ENCODE measurements around the gene VEGFA.

VEGFA gene

GRCh38 chr6:43788301-43788700 is 18.3 kb downstream of the VEGFA start:
- no peak for DNase-seq

GRCh38 chr6:43789447-43789846 is 19.4 kb downstream of the VEGFA start:
- no peak for DNase-seq

GRCh38 chr6:43790031-43790430 is 20.0 kb downstream of the VEGFA start:
- no peak for DNase-seq

- no peak for DNase-seq
Measured at GRCh38 chr6:43791745-43792422, 21.9 kb downstream of the VEGFA start.

GRCh38 chr6:43793154-43793874 is 23.3 kb downstream of the VEGFA start:
- no peak for DNase-seq

DNA sequence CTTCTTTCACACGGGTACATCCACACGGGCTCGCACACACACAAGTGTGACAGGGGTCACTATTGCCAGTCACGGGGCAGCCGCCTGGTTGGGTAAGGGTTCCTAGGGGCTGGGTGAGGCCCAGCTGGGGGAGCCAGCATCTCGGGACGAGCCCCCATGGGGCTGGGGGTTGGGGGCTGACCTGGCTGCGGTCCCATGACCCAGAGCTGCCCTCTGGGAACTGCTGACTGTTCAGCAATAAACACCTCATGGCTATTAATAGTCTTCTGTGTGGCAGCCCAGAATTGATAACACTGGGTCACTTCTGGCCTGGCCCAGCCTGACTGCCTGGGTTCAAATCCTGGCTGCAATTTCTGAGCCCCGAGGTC is 23.8 kb downstream of the VEGFA start:
- no peak for DNase-seq

GRCh38 chr6:43795421-43795820 is 25.4 kb downstream of the VEGFA start:
- no peak for DNase-seq

DNA sequence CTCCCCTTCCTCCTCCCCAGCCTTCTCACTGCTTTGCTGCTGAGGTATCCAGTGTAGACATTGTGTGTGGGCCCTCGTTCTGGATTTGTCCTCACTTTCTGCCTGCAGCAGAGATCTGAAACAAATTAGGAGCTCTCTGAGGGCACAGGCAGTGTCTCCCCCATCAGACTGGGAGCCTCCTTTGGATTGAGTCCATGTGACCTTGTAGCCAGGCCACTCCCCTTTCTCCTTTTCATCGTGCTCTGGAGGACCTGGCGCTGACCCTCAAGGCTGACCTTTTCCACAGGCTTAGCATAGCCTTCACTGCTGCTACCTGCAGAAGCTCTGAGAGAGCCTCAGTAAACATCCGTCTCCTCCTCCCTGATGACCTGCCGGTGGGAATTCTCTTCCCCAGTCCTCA is 26.2 kb downstream of the VEGFA start:
- no peak for DNase-seq

DNA sequence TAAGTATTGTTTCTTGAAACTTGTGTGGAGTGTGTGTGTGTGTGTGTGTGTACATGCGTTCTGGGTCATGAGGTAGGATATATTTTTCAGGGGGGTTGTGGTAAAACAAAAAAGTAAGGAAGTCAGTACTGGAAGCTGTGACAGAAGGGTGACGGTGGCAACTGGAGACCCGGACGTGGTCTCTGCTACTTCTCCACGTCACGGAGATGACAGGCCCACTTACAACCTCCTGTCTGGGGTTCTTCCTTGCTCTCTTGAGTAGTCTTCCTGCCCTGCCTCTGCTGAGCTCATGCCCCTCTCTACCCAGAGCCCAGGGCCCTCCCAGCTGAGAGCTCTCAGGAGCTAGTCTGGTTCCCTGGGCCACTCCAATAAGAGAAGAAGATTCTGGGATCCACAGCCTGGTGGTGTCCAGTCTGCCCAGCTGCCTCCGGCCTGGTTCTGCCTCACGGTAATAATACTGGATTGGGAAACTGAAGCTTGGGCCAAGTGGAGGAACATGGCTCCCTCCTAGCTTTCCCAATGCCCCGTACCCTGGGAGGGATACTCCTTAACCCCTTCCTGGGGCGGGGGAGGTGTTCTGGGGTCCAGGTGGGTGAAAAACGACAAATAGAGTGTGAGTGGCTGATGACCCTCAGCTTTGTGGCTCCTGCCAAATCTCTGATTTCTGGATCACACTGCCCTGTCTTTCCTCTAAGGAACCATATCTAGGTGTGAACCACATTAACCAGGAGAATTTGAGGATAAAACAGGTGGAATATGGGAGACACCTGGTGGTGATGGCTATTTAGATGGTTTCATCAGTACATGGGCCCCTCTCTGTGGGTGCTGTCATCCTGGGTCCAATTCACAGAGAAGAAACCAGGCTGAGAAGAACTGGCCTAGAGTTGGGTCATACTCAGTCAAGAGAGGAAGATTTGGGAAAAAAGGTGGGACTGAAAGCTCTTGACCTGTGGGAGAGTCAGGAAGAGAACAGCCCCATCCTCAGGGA is 27.2 kb downstream of the VEGFA start:
- no peak for DNase-seq

- DNase-seq, result no peak
Measured at GRCh38 chr6:43797919-43798318, 27.9 kb downstream of the VEGFA start.

DNA sequence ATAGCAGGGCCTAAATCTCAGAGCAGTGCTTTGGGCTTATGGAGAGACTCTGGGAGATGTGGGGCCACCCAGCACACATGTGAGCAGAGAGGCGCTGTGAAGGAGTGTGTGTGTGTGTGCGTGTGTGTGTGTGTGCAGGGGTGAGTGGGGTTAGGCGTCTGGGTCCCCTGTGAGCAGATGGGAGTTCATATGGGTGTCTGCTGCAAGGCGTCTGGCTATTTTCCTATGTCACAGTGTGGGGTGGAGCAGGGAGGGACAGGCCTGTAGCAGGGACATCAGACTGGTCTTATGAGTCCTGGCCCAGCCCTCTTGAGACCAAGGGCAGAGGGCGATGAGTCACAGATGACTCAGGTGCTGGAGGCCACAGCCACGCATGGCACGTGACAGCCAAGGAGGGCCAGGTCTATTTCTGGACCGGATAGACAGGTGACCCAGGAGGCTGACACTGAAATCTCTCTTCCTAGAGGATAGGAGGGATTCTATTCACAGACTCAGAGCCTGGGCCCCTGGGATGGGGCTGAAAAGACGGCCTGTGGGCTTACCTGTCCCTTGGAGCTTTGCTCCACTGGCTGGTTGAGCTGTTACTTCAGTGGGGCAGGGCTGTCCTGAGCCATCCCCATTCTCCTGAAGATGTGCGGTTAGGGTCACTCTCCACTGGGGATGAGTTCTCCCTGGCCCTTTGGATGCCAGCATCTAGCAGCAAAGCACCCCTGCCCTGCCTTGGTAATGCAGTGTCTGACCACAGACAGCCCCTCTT is 28.9 kb downstream of the VEGFA start:
- DNase-seq, result no peak

GRCh38 chr6:43799551-43800297 is 29.7 kb downstream of the VEGFA start:
- DNase-seq, result no peak

DNA sequence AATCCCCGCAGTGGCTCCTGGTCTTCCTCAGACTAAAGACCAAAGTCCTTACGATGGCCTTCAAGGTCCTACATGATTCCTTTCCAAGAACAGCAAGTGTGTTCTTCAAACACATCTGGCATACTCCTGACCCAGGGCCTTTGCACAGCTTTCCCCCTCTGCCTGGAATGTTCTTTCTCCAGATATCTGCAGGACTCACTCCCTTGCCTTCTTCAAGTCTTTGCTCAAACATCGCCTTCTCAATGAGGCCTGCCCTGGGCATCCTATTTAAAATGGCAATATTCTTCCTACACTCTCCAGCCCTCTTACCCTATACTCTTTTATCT is 30.2 kb downstream of the VEGFA start:
- DNase-seq, result no peak

- no peak for DNase-seq
Measured at GRCh38 chr6:43800746-43801494, 30.9 kb downstream of the VEGFA start.

DNA sequence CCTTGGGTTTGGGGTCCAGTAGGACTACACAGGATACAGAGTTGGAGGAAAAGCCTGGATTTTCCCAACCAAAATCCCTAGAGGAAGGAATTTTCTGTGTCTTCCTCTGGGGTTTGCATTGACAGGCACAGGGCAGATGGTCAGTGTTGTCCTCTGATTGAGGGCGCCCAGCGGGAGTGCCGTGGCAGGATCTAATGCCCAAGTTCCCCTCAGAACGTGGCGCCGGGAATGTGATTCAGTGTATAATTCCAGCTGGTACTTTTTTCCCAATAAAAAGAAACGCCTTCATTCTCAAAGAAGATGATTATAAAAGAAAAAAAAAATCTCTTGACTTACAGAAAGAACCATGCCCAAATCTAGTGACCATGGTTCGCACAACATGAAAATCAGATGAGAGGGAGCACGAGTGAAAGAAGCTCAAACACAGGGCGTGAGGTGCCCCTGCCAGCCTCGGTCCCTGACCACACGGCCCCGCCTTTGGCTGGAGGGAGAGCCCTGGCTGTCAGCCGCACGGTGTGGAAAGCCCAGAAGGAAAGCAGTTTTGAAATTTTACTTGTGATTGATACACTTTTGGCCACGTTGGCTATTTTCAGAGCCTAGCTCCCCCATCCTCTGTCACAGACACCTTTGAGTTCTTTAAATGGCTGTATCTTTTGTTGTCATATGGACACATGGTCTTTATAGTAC is 31.6 kb downstream of the VEGFA start:
- DNase-seq, result no peak

- no peak for DNase-seq
Measured at GRCh38 chr6:43803055-43803782, 33.2 kb downstream of the VEGFA start.

- no peak for DNase-seq
Measured at GRCh38 chr6:43803783-43804549, 34.0 kb downstream of the VEGFA start.

DNA sequence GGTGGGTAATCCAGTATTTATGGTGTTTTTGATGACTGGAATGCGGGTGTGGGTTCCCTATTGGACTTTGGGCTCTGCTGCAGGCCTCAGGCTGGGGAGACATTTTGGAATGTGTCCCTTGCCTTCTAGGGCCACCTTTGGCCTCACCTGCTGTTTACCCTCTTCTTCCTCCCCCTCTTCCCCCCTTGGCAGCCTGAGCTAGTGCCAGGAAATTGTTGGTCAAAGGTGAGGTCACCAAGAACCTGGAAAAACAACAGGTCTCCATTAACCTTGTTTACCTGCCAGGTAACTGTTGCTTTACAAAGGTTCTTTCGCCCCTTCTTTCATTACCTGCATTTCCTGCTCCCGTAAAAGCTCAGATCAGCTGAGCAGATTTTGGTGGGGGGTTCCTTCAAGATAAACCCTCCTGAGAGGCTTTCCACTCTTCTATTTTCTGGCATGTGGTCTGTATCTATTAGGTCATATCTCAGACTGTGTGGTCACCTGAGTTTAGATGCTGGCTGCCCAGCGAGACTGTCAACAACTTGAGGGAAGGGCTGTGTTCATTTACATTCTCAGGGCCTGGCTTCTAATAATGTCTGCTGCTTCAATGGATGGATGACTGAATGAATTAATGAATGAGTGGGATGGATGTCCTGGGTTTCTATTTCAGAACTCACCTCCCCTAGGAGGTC is 34.7 kb downstream of the VEGFA start:
- no peak for DNase-seq

GRCh38 chr6:43805699-43806042 is 35.7 kb downstream of the VEGFA start:
- DNase-seq, result no peak
